ENCODE results near the gene CD9.

GRCh38 chr12:6182279-6182898 is 17.8 kb upstream of the CD9 start:
- TF ChIP-seq CTCF (optimal IDR thresholded peaks at IDR 0.05 in 1 of 3, IDR thresholded peaks at IDR 0.05 in 1 of 3, conservative IDR thresholded peaks at IDR 0.05 in 1 of 3; ENCODE audit: extremely low read depth in 1 of 3, insufficient read depth in 2 of 3, low read length in 3 of 3) (no peak), EZH2 (IDR thresholded peaks at IDR 0.05; ENCODE audit: low read length) (no peak)
